GM12878 (cell line): ENCODE results near the gene ETFRF1. TPM values are rescaled to one million over a fixed set of nuclear protein-coding genes. Genes with fewer than 3 reads are reported as not detected.

Experiments
- ATAC-seq: fragments of 200-7000 bp; cut with Tn5 transposase; 3 replicates; pipeline ENCODE4 v1.9.1; 2020; ENCODE audit warnings: mild to moderate bottlenecking, moderate library complexity
- BruUV-seq: library from RNA; stranded (reverse); fragments of 400-500 nt; replicated peaks from 2 replicates; lab custom pipeline; 2021; lab: Mats Ljungman, UMichigan
- CTCF ChIA-PET: fragments of 300-600 bp; sonication (Branson Sonifier 250); formaldehyde crosslinking; extraction: SDS; loops from one replicate; lab custom pipeline; 2021; ENCODE audit warnings: inconsistent platforms; lab: Yijun Ruan, JAX
- POLR2A ChIA-PET: fragments of 350-600 bp; formaldehyde crosslinking; extraction: SDS; loops from one replicate; lab custom pipeline; 2021; ENCODE audit warnings: inconsistent platforms; lab: Charles Lee
- RAD21 ChIA-PET: fragments of 300-600 bp; sonication (Branson Sonifier 250); formaldehyde crosslinking; loops from one replicate; lab custom pipeline; 2023; ENCODE audit warnings: antibody characterized with exemption; ENCODE audit not compliant: unreplicated experiment; lab: Charles Lee
- SMC1A ChIA-PET: fragments of 300-600 bp; sonication (Branson Sonifier 250); formaldehyde crosslinking; loops from one replicate; lab custom pipeline; 2023; ENCODE audit not compliant: unreplicated experiment, uncharacterized antibody; lab: Charles Lee
- DNase-seq: peaks from one replicate; pipeline ENCODE4 v3.0.0-alpha.2; 2011; ENCODE audit warnings: low read depth, low spot score
- FAIRE-seq: peaks from 3 replicates; lab custom pipeline; 2011; peaks lifted over from hg19 to GRCh38; lab: Jason Lieb, UNC
- H2AFZ ChIP-seq: 2 replicates; pipeline ENCODE4 v1.6.0; 2011; ENCODE audit warnings: low read depth, low read length, control low read depth; ENCODE audit not compliant: control insufficient read depth
- H3K27ac ChIP-seq: 2 replicates; pipeline ENCODE4 v1.5.1; 2011; ENCODE audit warnings: control low read depth; ENCODE audit not compliant: control insufficient read depth, insufficient read depth
- H3K27me3 ChIP-seq, 2 experiments: replicated peaks in 1 of 2; 2 replicates each; pipeline versions ENCODE4 v1.6.0 to v1.6.1; 2011; ENCODE audit warnings: low read length in 1 of 2; ENCODE audit not compliant: control insufficient read depth in 2 of 2, insufficient read depth in 2 of 2
- H3K36me3 ChIP-seq, 2 experiments: 2 replicates each; pipeline ENCODE4 v1.5.1; 2011; ENCODE audit warnings: low read length in 1 of 2; ENCODE audit not compliant: control insufficient read depth in 2 of 2, insufficient read depth in 2 of 2
- H3K4me1 ChIP-seq: 2 replicates; pipeline ENCODE4 v1.6.1; 2011; ENCODE audit warnings: mild to moderate bottlenecking, low read length, moderate library complexity, mixed read lengths; ENCODE audit not compliant: control insufficient read depth, insufficient read depth
- H3K4me2 ChIP-seq: 2 replicates; pipeline ENCODE4 v1.6.0; 2011; ENCODE audit warnings: control low read depth; ENCODE audit not compliant: control insufficient read depth, insufficient read depth
- H3K4me3 ChIP-seq: fragments of 200-600 bp; sonication (generic); 2 replicates; pipeline ENCODE4 v1.5.1; 2016
- H3K79me2 ChIP-seq: 2 replicates; pipeline ENCODE4 v1.6.0; 2011; ENCODE audit warnings: low read length; ENCODE audit not compliant: control insufficient read depth, insufficient read depth
- H3K9ac ChIP-seq: 2 replicates; pipeline ENCODE4 v1.8.0; 2011; ENCODE audit warnings: low read length, control low read depth, mixed read lengths; ENCODE audit not compliant: control insufficient read depth, insufficient read depth
- H3K9me3 ChIP-seq: replicated peaks from 3 replicates; pipeline ENCODE4 v1.5.1; 2011; ENCODE audit warnings: mild to moderate bottlenecking, low read length; ENCODE audit not compliant: control insufficient read depth, insufficient read depth
- H4K20me1 ChIP-seq: 2 replicates; pipeline ENCODE4 v1.6.0; 2011; ENCODE audit not compliant: control insufficient read depth, insufficient read depth
- ASH2L ChIP-seq: fragments of 300-600, 200-600 bp; sonication (generic); IDR thresholded peaks from 2 replicates; pipeline ENCODE4 v1.6.1; 2017; ENCODE audit warnings: low read depth, mild to moderate bottlenecking, borderline replicate concordance
- CEBPB ChIP-seq, 2 experiments: fragments of 150-350 bp in 1 of 2; IDR thresholded peaks; 2 replicates each; pipeline ENCODE4 v1.6.1; 2012 to 2014; ENCODE audit warnings: low read depth in 2 of 2, low read length in 2 of 2, borderline replicate concordance in 1 of 2, inconsistent platforms in 1 of 2
- EGR1 ChIP-seq, 2 experiments: IDR thresholded peaks; 1 replicate in 1 of 2; 2 replicates in 1 of 2; pipeline ENCODE4 v1.6.1; 2011 to 2012; ENCODE audit warnings: low read depth in 2 of 2, low read length in 2 of 2, borderline replicate concordance in 1 of 2, mild to moderate bottlenecking in 1 of 2, moderate library complexity in 1 of 2
- POU2F2 ChIP-seq: IDR thresholded peaks from 3 replicates; pipeline ENCODE4 v1.6.1; 2011; ENCODE audit warnings: low read depth, mild to moderate bottlenecking, low read length, borderline replicate concordance
- SMAD5 ChIP-seq: IDR thresholded peaks from 2 replicates; pipeline ENCODE4 v1.6.1; 2016; ENCODE audit warnings: antibody characterized with exemption, low read depth
- SMARCA5 ChIP-seq: fragments of 450-650 bp; IDR thresholded peaks from 2 replicates; pipeline ENCODE4 v1.6.1; 2017; ENCODE audit warnings: mild to moderate bottlenecking
- SMC3 ChIP-seq: IDR thresholded peaks from 2 replicates; pipeline ENCODE4 v1.6.1; 2011; ENCODE audit warnings: low read length, improper control_type of control experiment, borderline replicate concordance
- SP1 ChIP-seq: IDR thresholded peaks from one replicate; pipeline ENCODE4 v1.6.1; 2011; ENCODE audit warnings: low read depth, low read length
- SREBF2 ChIP-seq: IDR thresholded peaks from 2 replicates; pipeline ENCODE4 v1.6.1; 2012; ENCODE audit warnings: mild to moderate bottlenecking, low read length
- STAT1 ChIP-seq: fragments of 450-650 bp; conservative IDR thresholded peaks from 2 replicates; pipeline ENCODE4 v1.6.1; 2014; ENCODE audit warnings: antibody characterized with exemption, mild to moderate bottlenecking
- TCF7 ChIP-seq: IDR thresholded peaks from 2 replicates; pipeline ENCODE4 v1.6.1; 2014; ENCODE audit warnings: antibody characterized with exemption, borderline replicate concordance
- ZNF207 ChIP-seq: fragments of 450-650 bp; IDR thresholded peaks from 2 replicates; pipeline ENCODE4 v1.6.1; 2014; ENCODE audit warnings: antibody characterized with exemption, mild to moderate bottlenecking, borderline replicate concordance
- WGBS: methylation state at CpG from one replicate; pipeline ENCODE4 v1.1.6; 2016; ENCODE audit warnings: low lambda C conversion rate; ENCODE audit not compliant: insufficient replicate concordance, insufficient coverage; ENCODE audit errors: missing lambda C conversion rate; 5-methylcytosine and 5-hydroxymethylcytosine counted together
- in situ Hi-C: fragments of 300-500 bp; cut with MboI; formaldehyde crosslinking; loops from 9 replicates; pipeline ENCODE4 v1.14.3; 2018; ENCODE audit warnings: mixed read lengths
- intact Hi-C: fragments of 100-400 bp; cut with micrococcal nuclease; formaldehyde crosslinking; loops from one replicate; pipeline ENCODE4 v1.14.2; 2022; ENCODE audit not compliant: unreplicated experiment
- polyA plus RNA-seq, 11 experiments: library from polyadenylated mRNA; depleted of rRNA in 4 of 11; unstranded in 6 of 11; stranded (reverse) in 5 of 11; fragments of >200 nt; fragmentation: Nextera tagmentation in 4 of 11; fragmentation: Illumina TruSeq in 1 of 11; extraction: Ambion mirVana in 4 of 11; extraction: Trizol in 1 of 11; gene quantifications; 1 replicate in 1 of 11; 2 replicates in 10 of 11; pipeline versions ENCODE4 v1.2.1 to v1.2.3, GENCODE V29; 2011 to 2016; ENCODE audit warnings: inconsistent platforms in 2 of 11, missing spikeins in 2 of 11, low read depth in 1 of 11
- total RNA-seq, 4 experiments: library from RNA; depleted of rRNA in 3 of 4; stranded (reverse); fragments of >200 nt in 3 of 4; fragmentation: Illumina TruSeq in 1 of 4; extraction: Trizol in 1 of 4; gene quantifications; 2 replicates each; pipeline versions ENCODE4 v1.2.1 to v1.2.3, GENCODE V29; 2013 to 2021

Gene ETFRF1
- total and polyA plus RNA-seq, 10 of the 15 experiments (the other 5 are each of a cell fraction or from before 2014, with no cell fraction given), result 9.9 to 59.6 (median 26.2) TPM

- Histone ChIP-seq H2AFZ (no peak overlapping the region), H3K4me1 (no peaks in the 10 kb centered on the region), H3K27me3 (no peaks in the 10 kb centered on the region), H3K9me3 (no peaks in the 10 kb centered on the region), H3K36me3 (peaks cover 0 to 3% of the 10 kb centered on the region in 2 experiments; a peak in 1 of 4 replicates), H3K9ac (no peak overlapping the region), H3K4me3 (no peak overlapping the region), H4K20me1 (no peaks in the 10 kb centered on the region), H3K79me2 (no peaks in the 10 kb centered on the region), H3K4me2 (no peak overlapping the region), H3K27ac (no peak overlapping the region)
- 100% methylated on average over 1 of the region's 1 CpG for WGBS
- ATAC-seq, result no peak
- in situ Hi-C loops, result no loop called here
- ChIA-PET SMC1A (interaction anchor here (1.1 to 1.7 kb wide), 2 partner anchors 10 to 53 kb away, joined by 4 read pairs; no protein-coding TSS in a partner anchor), RAD21 (no interaction called here), CTCF (interaction anchor here (1.1 to 1.2 kb wide), 2 partner anchors 187 to 216 kb away, joined by 3 read pairs; no protein-coding TSS in a partner anchor), POLR2A (no interaction called here)
- no peak for FAIRE-seq
- intact Hi-C loops, result no loop called here
- TF ChIP-seq SMARCA5 (no peak), SMAD5 (no peak), SMC3 (no peak), EGR1 (IDR thresholded peaks at IDR 0.05; ENCODE audit: borderline replicate concordance in 1 of 2, low read depth in 2 of 2, low read length in 2 of 2) (no peak), CEBPB (IDR thresholded peaks at IDR 0.05; ENCODE audit: borderline replicate concordance in 1 of 2, low read depth in 2 of 2, low read length in 2 of 2) (no peak), POU2F2 (no peak), SP1 (no peak), STAT1 (no peak), ASH2L (no peak), ZNF207 (no peak), SREBF2 (no peak), TCF7 (no peak)
- BruUV-seq, result TSS peak; percentile 31
- no peak for DNase-seq
These were observed 12.8 kb downstream of the ETFRF1 start for GRCh38 chr12:25207846-25208245.
